GM12878 (cell line): ENCODE data around the gene ACTR8. TPM values are rescaled to one million over a fixed set of nuclear protein-coding genes. Genes with fewer than 3 reads are reported as not detected.

ENCODE experiments used
- ATAC-seq: fragments of 200-7000 bp; cut with Tn5 transposase; 3 replicates; pipeline ENCODE4 v1.9.1; 2020; ENCODE audit warnings: mild to moderate bottlenecking, moderate library complexity
- BruUV-seq: library from RNA; stranded (reverse); fragments of 400-500 nt; replicated peaks from 2 replicates; lab custom pipeline; 2021; lab: Mats Ljungman, UMichigan
- CTCF ChIA-PET: fragments of 300-600 bp; sonication (Branson Sonifier 250); formaldehyde crosslinking; extraction: SDS; loops from one replicate; lab custom pipeline; 2021; ENCODE audit warnings: inconsistent platforms; lab: Yijun Ruan, JAX
- POLR2A ChIA-PET: fragments of 350-600 bp; formaldehyde crosslinking; extraction: SDS; loops from one replicate; lab custom pipeline; 2021; ENCODE audit warnings: inconsistent platforms; lab: Charles Lee
- RAD21 ChIA-PET: fragments of 300-600 bp; sonication (Branson Sonifier 250); formaldehyde crosslinking; loops from one replicate; lab custom pipeline; 2023; ENCODE audit warnings: antibody characterized with exemption; ENCODE audit not compliant: unreplicated experiment; lab: Charles Lee
- SMC1A ChIA-PET: fragments of 300-600 bp; sonication (Branson Sonifier 250); formaldehyde crosslinking; loops from one replicate; lab custom pipeline; 2023; ENCODE audit not compliant: unreplicated experiment, uncharacterized antibody; lab: Charles Lee
- DNase-seq: peaks from one replicate; pipeline ENCODE4 v3.0.0-alpha.2; 2011; ENCODE audit warnings: low read depth, low spot score
- FAIRE-seq: peaks from 3 replicates; lab custom pipeline; 2011; peaks lifted over from hg19 to GRCh38; lab: Jason Lieb, UNC
- H2AFZ ChIP-seq: 2 replicates; pipeline ENCODE4 v1.6.0; 2011; ENCODE audit warnings: low read depth, low read length, control low read depth; ENCODE audit not compliant: control insufficient read depth
- H3K27ac ChIP-seq: 2 replicates; pipeline ENCODE4 v1.5.1; 2011; ENCODE audit warnings: control low read depth; ENCODE audit not compliant: control insufficient read depth, insufficient read depth
- H3K27me3 ChIP-seq, 2 experiments: replicated peaks in 1 of 2; 2 replicates each; pipeline versions ENCODE4 v1.6.0 to v1.6.1; 2011; ENCODE audit warnings: low read length in 1 of 2; ENCODE audit not compliant: control insufficient read depth in 2 of 2, insufficient read depth in 2 of 2
- H3K36me3 ChIP-seq, 2 experiments: 2 replicates each; pipeline ENCODE4 v1.5.1; 2011; ENCODE audit warnings: low read length in 1 of 2; ENCODE audit not compliant: control insufficient read depth in 2 of 2, insufficient read depth in 2 of 2
- H3K4me1 ChIP-seq: 2 replicates; pipeline ENCODE4 v1.6.1; 2011; ENCODE audit warnings: mild to moderate bottlenecking, low read length, moderate library complexity, mixed read lengths; ENCODE audit not compliant: control insufficient read depth, insufficient read depth
- H3K4me2 ChIP-seq: 2 replicates; pipeline ENCODE4 v1.6.0; 2011; ENCODE audit warnings: control low read depth; ENCODE audit not compliant: control insufficient read depth, insufficient read depth
- H3K4me3 ChIP-seq: fragments of 200-600 bp; sonication (generic); 2 replicates; pipeline ENCODE4 v1.5.1; 2016
- H3K79me2 ChIP-seq: 2 replicates; pipeline ENCODE4 v1.6.0; 2011; ENCODE audit warnings: low read length; ENCODE audit not compliant: control insufficient read depth, insufficient read depth
- H3K9ac ChIP-seq: 2 replicates; pipeline ENCODE4 v1.8.0; 2011; ENCODE audit warnings: low read length, control low read depth, mixed read lengths; ENCODE audit not compliant: control insufficient read depth, insufficient read depth
- H3K9me3 ChIP-seq: replicated peaks from 3 replicates; pipeline ENCODE4 v1.5.1; 2011; ENCODE audit warnings: mild to moderate bottlenecking, low read length; ENCODE audit not compliant: control insufficient read depth, insufficient read depth
- H4K20me1 ChIP-seq: 2 replicates; pipeline ENCODE4 v1.6.0; 2011; ENCODE audit not compliant: control insufficient read depth, insufficient read depth
- E4F1 ChIP-seq: fragments of 450-650 bp; IDR thresholded peaks from 2 replicates; pipeline ENCODE4 v1.6.1; 2018; ENCODE audit warnings: borderline replicate concordance, mild to moderate bottlenecking; ENCODE audit not compliant: partially characterized antibody
- HDGF ChIP-seq: fragments of 450-650 bp; IDR thresholded peaks from 2 replicates; pipeline ENCODE4 v1.6.1; 2016; ENCODE audit warnings: antibody characterized with exemption
- POLR2A ChIP-seq: IDR thresholded peaks from 2 replicates; pipeline ENCODE4 v1.6.1; 2011; ENCODE audit warnings: low read depth, mild to moderate bottlenecking, low read length
- WGBS: methylation state at CpG from one replicate; pipeline ENCODE4 v1.1.6; 2016; ENCODE audit warnings: low lambda C conversion rate; ENCODE audit not compliant: insufficient replicate concordance, insufficient coverage; ENCODE audit errors: missing lambda C conversion rate; 5-methylcytosine and 5-hydroxymethylcytosine counted together
- in situ Hi-C: fragments of 300-500 bp; cut with MboI; formaldehyde crosslinking; loops from 9 replicates; pipeline ENCODE4 v1.14.3; 2018; ENCODE audit warnings: mixed read lengths
- intact Hi-C: fragments of 100-400 bp; cut with micrococcal nuclease; formaldehyde crosslinking; loops from one replicate; pipeline ENCODE4 v1.14.2; 2022; ENCODE audit not compliant: unreplicated experiment
- polyA plus RNA-seq, 11 experiments: library from polyadenylated mRNA; depleted of rRNA in 4 of 11; unstranded in 6 of 11; stranded (reverse) in 5 of 11; fragments of >200 nt; fragmentation: Nextera tagmentation in 4 of 11; fragmentation: Illumina TruSeq in 1 of 11; extraction: Ambion mirVana in 4 of 11; extraction: Trizol in 1 of 11; gene quantifications; 1 replicate in 1 of 11; 2 replicates in 10 of 11; pipeline versions ENCODE4 v1.2.1 to v1.2.3, GENCODE V29; 2011 to 2016; ENCODE audit warnings: inconsistent platforms in 2 of 11, missing spikeins in 2 of 11, low read depth in 1 of 11
- total RNA-seq, 4 experiments: library from RNA; depleted of rRNA in 3 of 4; stranded (reverse); fragments of >200 nt in 3 of 4; fragmentation: Illumina TruSeq in 1 of 4; extraction: Trizol in 1 of 4; gene quantifications; 2 replicates each; pipeline versions ENCODE4 v1.2.1 to v1.2.3, GENCODE V29; 2013 to 2021

ACTR8 gene
- total and polyA plus RNA-seq, 10 of the 15 experiments (the other 5 are each of a cell fraction or from before 2014, with no cell fraction given): 5.3 to 35.7 (median 26.4) TPM

DNA sequence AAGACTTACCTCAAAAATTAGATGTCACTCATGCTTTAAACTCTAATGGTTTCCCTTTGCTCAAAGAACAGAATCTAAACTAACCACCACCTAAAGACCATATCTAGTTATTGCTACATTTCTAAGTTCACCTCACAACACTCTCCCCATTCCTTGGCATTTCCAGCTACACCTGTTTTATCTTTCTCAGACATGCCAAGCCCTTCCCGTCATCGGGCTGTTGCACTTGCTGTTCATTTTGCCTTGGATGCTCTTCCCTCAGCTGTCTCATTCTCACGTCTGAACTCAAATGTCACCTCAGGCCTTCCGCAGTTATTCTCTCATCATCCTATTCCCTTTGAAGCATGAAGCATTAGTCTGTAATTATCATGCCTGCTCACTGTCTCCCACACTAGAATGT is 1.1 kb upstream of the ACTR8 start:
- CTCF ChIA-PET: interaction anchor here (0.6 to 1.1 kb wide), 2 partner anchors 37 to 210 kb away, joined by 3 read pairs; no protein-coding TSS in a partner anchor
- in situ Hi-C loops (no loop called here), intact Hi-C loops (loop anchor here (2.0 kb wide), 1 partner anchor 38 kb away; no protein-coding TSS in a partner anchor)

More for the DNA sequence above, 1.1 kb upstream of the ACTR8 start:
- H4K20me1 ChIP-seq: no peaks in the 10 kb centered on the region
- no peak overlapping the region for H3K9ac ChIP-seq
- no peak overlapping the region for H2AFZ ChIP-seq
- H3K36me3 ChIP-seq: peaks cover 0 to 20% of the 10 kb centered on the region in 2 experiments; a peak in 3 of 4 replicates
- H3K27me3 ChIP-seq: no peaks in the 10 kb centered on the region
- H3K27ac ChIP-seq: no peak overlapping the region
- no peak overlapping the region for H3K4me3 ChIP-seq
- H3K79me2 ChIP-seq: peaks cover 29% of the 10 kb centered on the region
- ChIA-PET RAD21 (interaction anchor here (1.0 kb wide), 1 partner anchor 8 kb away, joined by 5 read pairs; the partner anchor contains the start of gene SELENOK), SMC1A (interaction anchor here (2.0 kb wide), 1 partner anchor 9 kb away, joined by 6 read pairs; the partner anchor contains the start of gene SELENOK), POLR2A (interaction anchor here (1.7 kb wide), 1 partner anchor 8 kb away, joined by 6 read pairs; the partner anchor contains the start of gene SELENOK)
- no peaks in the 10 kb centered on the region for H3K9me3 ChIP-seq
- ATAC-seq: no peak
- 92% methylated on average over 4 of the region's 4 CpGs for WGBS
- BruUV-seq: no TSS peak
- no peak overlapping the region for H3K4me2 ChIP-seq
- DNase-seq: no peak
- H3K4me1 ChIP-seq: peaks cover 16% of the 10 kb centered on the region
- peak; percentile 41 for FAIRE-seq
- TF ChIP-seq E4F1: no peak
- TF ChIP-seq POLR2A: 0 out of 2 replicates have a peak, but pooled peaks have one; percentile 20
- TF ChIP-seq HDGF: no peak
- TF ChIP-seq, all 136 proteins: peak for 1
